Panc1 (cell line): ENCODE data around the gene RNF167. TPM values are rescaled to one million over a fixed set of nuclear protein-coding genes. Genes with fewer than 3 reads are reported as not detected.

Experiments used
- ATAC-seq: fragments of 200-7000 bp; cut with Tn5 transposase; 2 replicates; pipeline ENCODE4 v1.9.1; 2020; ENCODE audit warnings: mild to moderate bottlenecking, moderate library complexity
- BruUV-seq: library from RNA; stranded (reverse); fragments of 400-500 nt; replicated peaks from 2 replicates; lab custom pipeline; 2021; lab: Mats Ljungman, UMichigan
- CTCF ChIA-PET: fragments of 300-600 bp; sonication (Branson Sonifier 250); formaldehyde crosslinking; loops from one replicate; lab custom pipeline; 2022; ENCODE audit warnings: antibody characterized with exemption; lab: Charles Lee
- POLR2A ChIA-PET: fragments of 300-600 bp; sonication (Branson Sonifier 250); formaldehyde crosslinking; loops from one replicate; lab custom pipeline; 2022; ENCODE audit warnings: antibody characterized with exemption; lab: Charles Lee
- DNase-seq: peaks from one replicate; pipeline ENCODE4 v3.0.0-alpha.2; 2010; ENCODE audit warnings: low read depth, low spot score
- H3K27ac ChIP-seq: 2 replicates; pipeline ENCODE4 v1.5.1; 2011; ENCODE audit warnings: mild to moderate bottlenecking, low read length, inconsistent platforms
- H3K27me3 ChIP-seq: fragments of 200-500 bp; sonication (Bioruptor generic); 2 replicates; pipeline ENCODE4 v1.6.0; 2014; ENCODE audit warnings: low read length, inconsistent platforms; ENCODE audit not compliant: control insufficient read depth, insufficient read depth
- H3K36me3 ChIP-seq: fragments of 200-500 bp; sonication (Bioruptor generic); 2 replicates; pipeline ENCODE4 v1.5.1; 2014; ENCODE audit warnings: inconsistent platforms, mild to moderate bottlenecking, low read length, moderate library complexity; ENCODE audit not compliant: control insufficient read depth, insufficient read depth
- H3K4me1 ChIP-seq: 2 replicates; pipeline ENCODE4 v1.5.1; 2011; ENCODE audit warnings: inconsistent platforms, mild to moderate bottlenecking, low read length, moderate library complexity; ENCODE audit not compliant: control insufficient read depth, insufficient read depth
- H3K4me3 ChIP-seq, 2 experiments: 2 replicates each; pipeline ENCODE4 v1.5.1; 2011 to 2012; ENCODE audit warnings: low read depth in 2 of 2, low read length in 2 of 2, mild to moderate bottlenecking in 2 of 2, inconsistent platforms in 1 of 2, moderate library complexity in 1 of 2
- H3K9me3 ChIP-seq: fragments of 200-500 bp; sonication (Bioruptor generic); 2 replicates; pipeline ENCODE4 v1.5.1; 2014; ENCODE audit warnings: low read depth, mild to moderate bottlenecking, inconsistent platforms, low read length, moderate library complexity; ENCODE audit not compliant: control insufficient read depth, insufficient read depth
- POLR2AphosphoS5 ChIP-seq: IDR thresholded peaks from 2 replicates; pipeline ENCODE4 v1.6.1; 2012; ENCODE audit warnings: mild to moderate bottlenecking, low read depth, low read length, moderate library complexity
- SIN3A ChIP-seq: IDR thresholded peaks from 2 replicates; pipeline ENCODE4 v1.6.1; 2012; ENCODE audit warnings: low read depth, mild to moderate bottlenecking, low read length, moderate library complexity, borderline replicate concordance; ENCODE audit not compliant: insufficient read depth
- TCF7L2 ChIP-seq: IDR thresholded peaks from 2 replicates; pipeline ENCODE4 v1.6.1; 2011; ENCODE audit warnings: mild to moderate bottlenecking, low read depth, low read length, inconsistent platforms
- in situ Hi-C: cut with HindIII; loops from 2 replicates; pipeline ENCODE4 v1.10.0; 2016; ENCODE audit warnings: low sequenced_read_pairs, low pct_unique_long_range_greater_than_20kb
- intact Hi-C: fragments of 100-400 bp; cut with micrococcal nuclease; formaldehyde crosslinking; loops from one replicate; pipeline ENCODE4 v1.10.0; 2022; ENCODE audit not compliant: unreplicated experiment
- total RNA-seq: library from RNA; stranded (reverse); gene quantifications from one replicate; pipeline ENCODE4 v1.2.1, GENCODE V29; 2021; ENCODE audit not compliant: unreplicated experiment
- TF ChIP-seq, protein P1 (sequence below): fragments of 450-650 bp; IDR thresholded peaks from 2 replicates; pipeline ENCODE4 v1.5.1; 2017; ENCODE audit warnings: mild to moderate bottlenecking
- TF ChIP-seq, protein P2 (sequence below), 2 experiments: IDR thresholded peaks; 2 replicates each; pipeline ENCODE4 v1.6.1; 2011 to 2012; ENCODE audit warnings: low read depth in 2 of 2, control low read depth in 1 of 2, low read length in 1 of 2, mild to moderate bottlenecking in 1 of 2, moderate library complexity in 1 of 2; ENCODE audit not compliant: insufficient read depth in 1 of 2

Gene RNF167
- total RNA-seq, 1 experiment from 2014 or later: 95.8 TPM

DNA sequence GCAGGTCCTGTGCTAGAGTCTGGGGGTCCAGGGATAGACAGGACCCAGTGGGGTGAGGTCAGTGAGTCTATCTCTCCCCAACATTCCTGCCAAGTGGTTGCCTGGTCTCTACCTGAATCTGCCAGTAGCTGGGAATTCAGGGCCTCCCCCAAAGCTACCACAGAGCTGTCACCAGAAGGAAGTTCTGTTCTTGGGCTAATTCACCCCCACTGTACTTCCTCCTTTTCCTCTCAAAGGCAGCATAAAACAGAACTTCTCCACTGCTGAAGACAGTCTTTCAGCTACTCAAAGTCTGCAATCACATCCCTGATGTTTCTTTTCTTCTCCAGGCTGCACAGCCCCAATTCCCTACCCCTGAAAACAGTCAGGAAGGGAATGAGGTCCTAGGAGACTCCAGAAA lies 38.7 kb downstream of the RNF167 start:
- in situ Hi-C loops (no loop called here), intact Hi-C loops (no loop called here)
- no peaks in the 10 kb centered on the region for H3K4me1 ChIP-seq
- H3K36me3 ChIP-seq: no peaks in the 10 kb centered on the region
- no peaks in the 10 kb centered on the region for H3K9me3 ChIP-seq
- no peak overlapping the region for H3K4me3 ChIP-seq
- TF ChIP-seq POLR2AphosphoS5: no peak
- ATAC-seq (no peak), DNase-seq (no peak)
- H3K27me3 ChIP-seq: no peaks in the 10 kb centered on the region
- CTCF ChIA-PET: no interaction called here
- POLR2A ChIA-PET: interaction anchor here (0.5 kb wide), 1 partner anchor 1459 kb away, joined by 6 read pairs; no protein-coding TSS in a partner anchor
- BruUV-seq: no TSS peak
- no peak overlapping the region for H3K27ac ChIP-seq

DNA sequence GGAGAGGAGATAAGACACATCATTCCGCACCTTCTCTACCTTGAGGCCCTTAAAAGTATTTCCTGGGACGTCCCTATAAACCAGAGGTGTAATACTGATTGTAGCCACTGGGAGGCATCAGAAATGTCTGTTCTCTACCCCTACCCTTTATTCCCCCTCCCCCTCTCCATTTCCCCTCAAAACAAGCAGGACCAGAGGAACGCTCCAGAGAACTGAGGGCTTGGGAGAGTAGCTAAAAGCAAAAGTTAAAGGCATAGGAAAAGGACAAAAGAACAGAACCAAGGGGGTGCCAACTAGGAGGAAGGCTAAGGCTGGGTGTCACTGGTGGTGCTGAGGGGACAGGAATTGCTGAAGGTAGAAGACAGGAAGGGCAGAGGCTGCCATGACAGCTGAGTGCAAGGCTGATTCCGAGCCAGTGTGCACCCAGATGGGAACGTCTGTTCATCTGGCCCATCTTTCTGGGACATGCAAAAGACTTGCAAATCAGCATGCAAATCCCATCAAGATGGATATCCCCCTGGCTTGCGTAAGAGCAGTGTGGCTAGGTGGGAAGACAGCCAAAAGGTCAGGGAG lies 40.7 kb downstream of the RNF167 start:
- Histone ChIP-seq H3K9me3 (no peaks in the 10 kb centered on the region), H3K4me1 (no peaks in the 10 kb centered on the region), H3K4me3 (no peak overlapping the region), H3K27me3 (no peaks in the 10 kb centered on the region), H3K36me3 (no peaks in the 10 kb centered on the region), H3K27ac (no peak overlapping the region)
- intact Hi-C loops: loop anchor here (2.0 kb wide), 1 partner anchor 82 kb away; no protein-coding TSS in a partner anchor
- DNase-seq: no peak
- no TSS peak for BruUV-seq
- ChIA-PET POLR2A (no interaction called here), CTCF (interaction anchor here (0.6 kb wide), 1 partner anchor 84 kb away, joined by 3 read pairs; no protein-coding TSS in a partner anchor)
- in situ Hi-C loops: no loop called here
- ATAC-seq: peak; percentile 62
- no peak for TF ChIP-seq SIN3A
- TF ChIP-seq, protein P1, sequence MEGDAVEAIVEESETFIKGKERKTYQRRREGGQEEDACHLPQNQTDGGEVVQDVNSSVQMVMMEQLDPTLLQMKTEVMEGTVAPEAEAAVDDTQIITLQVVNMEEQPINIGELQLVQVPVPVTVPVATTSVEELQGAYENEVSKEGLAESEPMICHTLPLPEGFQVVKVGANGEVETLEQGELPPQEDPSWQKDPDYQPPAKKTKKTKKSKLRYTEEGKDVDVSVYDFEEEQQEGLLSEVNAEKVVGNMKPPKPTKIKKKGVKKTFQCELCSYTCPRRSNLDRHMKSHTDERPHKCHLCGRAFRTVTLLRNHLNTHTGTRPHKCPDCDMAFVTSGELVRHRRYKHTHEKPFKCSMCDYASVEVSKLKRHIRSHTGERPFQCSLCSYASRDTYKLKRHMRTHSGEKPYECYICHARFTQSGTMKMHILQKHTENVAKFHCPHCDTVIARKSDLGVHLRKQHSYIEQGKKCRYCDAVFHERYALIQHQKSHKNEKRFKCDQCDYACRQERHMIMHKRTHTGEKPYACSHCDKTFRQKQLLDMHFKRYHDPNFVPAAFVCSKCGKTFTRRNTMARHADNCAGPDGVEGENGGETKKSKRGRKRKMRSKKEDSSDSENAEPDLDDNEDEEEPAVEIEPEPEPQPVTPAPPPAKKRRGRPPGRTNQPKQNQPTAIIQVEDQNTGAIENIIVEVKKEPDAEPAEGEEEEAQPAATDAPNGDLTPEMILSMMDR: peak; percentile 78
- no peak for TF ChIP-seq TCF7L2
- TF ChIP-seq, protein P2, sequence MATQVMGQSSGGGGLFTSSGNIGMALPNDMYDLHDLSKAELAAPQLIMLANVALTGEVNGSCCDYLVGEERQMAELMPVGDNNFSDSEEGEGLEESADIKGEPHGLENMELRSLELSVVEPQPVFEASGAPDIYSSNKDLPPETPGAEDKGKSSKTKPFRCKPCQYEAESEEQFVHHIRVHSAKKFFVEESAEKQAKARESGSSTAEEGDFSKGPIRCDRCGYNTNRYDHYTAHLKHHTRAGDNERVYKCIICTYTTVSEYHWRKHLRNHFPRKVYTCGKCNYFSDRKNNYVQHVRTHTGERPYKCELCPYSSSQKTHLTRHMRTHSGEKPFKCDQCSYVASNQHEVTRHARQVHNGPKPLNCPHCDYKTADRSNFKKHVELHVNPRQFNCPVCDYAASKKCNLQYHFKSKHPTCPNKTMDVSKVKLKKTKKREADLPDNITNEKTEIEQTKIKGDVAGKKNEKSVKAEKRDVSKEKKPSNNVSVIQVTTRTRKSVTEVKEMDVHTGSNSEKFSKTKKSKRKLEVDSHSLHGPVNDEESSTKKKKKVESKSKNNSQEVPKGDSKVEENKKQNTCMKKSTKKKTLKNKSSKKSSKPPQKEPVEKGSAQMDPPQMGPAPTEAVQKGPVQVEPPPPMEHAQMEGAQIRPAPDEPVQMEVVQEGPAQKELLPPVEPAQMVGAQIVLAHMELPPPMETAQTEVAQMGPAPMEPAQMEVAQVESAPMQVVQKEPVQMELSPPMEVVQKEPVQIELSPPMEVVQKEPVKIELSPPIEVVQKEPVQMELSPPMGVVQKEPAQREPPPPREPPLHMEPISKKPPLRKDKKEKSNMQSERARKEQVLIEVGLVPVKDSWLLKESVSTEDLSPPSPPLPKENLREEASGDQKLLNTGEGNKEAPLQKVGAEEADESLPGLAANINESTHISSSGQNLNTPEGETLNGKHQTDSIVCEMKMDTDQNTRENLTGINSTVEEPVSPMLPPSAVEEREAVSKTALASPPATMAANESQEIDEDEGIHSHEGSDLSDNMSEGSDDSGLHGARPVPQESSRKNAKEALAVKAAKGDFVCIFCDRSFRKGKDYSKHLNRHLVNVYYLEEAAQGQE (IDR thresholded peaks at IDR 0.05; ENCODE audit: insufficient read depth in 1 of 2, low read depth in 2 of 2, low read length in 1 of 2): no peak

DNA sequence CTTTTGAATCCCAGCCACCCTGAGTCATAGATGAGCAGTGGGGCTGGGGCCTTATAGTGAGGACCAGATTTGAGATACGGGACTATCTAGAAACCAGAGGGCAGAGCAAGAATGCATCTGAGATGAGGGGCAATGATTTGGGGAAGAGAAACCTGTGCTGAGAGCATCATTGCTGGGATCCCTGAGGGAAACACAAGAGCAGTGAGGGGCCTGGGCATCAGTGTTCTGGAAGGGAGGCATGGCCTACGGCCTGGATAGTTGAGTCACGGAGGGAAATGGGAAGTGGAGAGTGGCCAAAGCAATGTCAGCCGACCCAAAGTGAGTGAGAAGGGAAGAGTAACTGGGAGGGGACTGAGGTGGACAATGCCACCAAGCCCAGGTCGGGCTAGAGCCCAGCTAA lies 42.2 kb downstream of the RNF167 start:
- Histone ChIP-seq H3K27me3 (no peaks in the 10 kb centered on the region), H3K27ac (no peak overlapping the region), H3K36me3 (no peaks in the 10 kb centered on the region; the same call in 1 of the 2 replicates), H3K9me3 (no peaks in the 10 kb centered on the region), H3K4me1 (peaks cover 4% of the 10 kb centered on the region; the same call in 1 of the 2 replicates), H3K4me3 (no peak overlapping the region)
- intact Hi-C loops (no loop called here), in situ Hi-C loops (no loop called here)
- TF ChIP-seq, protein P1: no peak
- no peak for TF ChIP-seq TCF7L2
- TF ChIP-seq SIN3A: no peak
- TF ChIP-seq, protein P2 (IDR thresholded peaks at IDR 0.05; ENCODE audit: insufficient read depth in 1 of 2, low read depth in 2 of 2, low read length in 1 of 2): no peak
- no peak for TF ChIP-seq POLR2AphosphoS5
- no peak for DNase-seq
- ATAC-seq: no peak
- ChIA-PET POLR2A (no interaction called here), CTCF (no interaction called here)
- BruUV-seq: no TSS peak
